NCI-H460 (cell line): ENCODE measurements around the gene FBXL14. TPM values are rescaled to one million over a fixed set of nuclear protein-coding genes. Genes with fewer than 3 reads are reported as not detected.
A peak's percentile ranks its signal among the peaks of the same experiment; 100 is the strongest.

ENCODE experiments used
- DNase-seq: peaks from one replicate; pipeline ENCODE4 v3.0.0-alpha.2; 2016; ENCODE audit warnings: low read depth; ENCODE audit errors: extremely low read depth
- total RNA-seq: library from RNA; depleted of rRNA; stranded (reverse); fragments of >200 nt; shearing (Covaris generic); gene quantifications from 2 replicates; pipeline ENCODE4 v1.2.3, GENCODE V29; 2014; rRNA removed

The FBXL14 gene
- total RNA-seq, 1 experiment from 2014 or later: 15.1 TPM

- peak; percentile 35 for DNase-seq
These were observed 75.5 kb downstream of the FBXL14 start for GRCh38 chr12:1518591-1519516.

GRCh38 chr12:1517734-1518525 lies 76.5 kb downstream of the FBXL14 start:
- DNase-seq: no peak

GRCh38 chr12:1517007-1517406 lies 77.4 kb downstream of the FBXL14 start:
- no peak for DNase-seq

Other genes with a start within 250 kb of the FBXL14 start
- gene WNT5B, start 34.6 kb upstream of the FBXL14 start, total RNA-seq: 3.3 and 7.6 TPM in 2 replicates
- 28.1 and 32.1 TPM in 2 replicates for gene ADIPOR2, start 96.5 kb upstream of the FBXL14 start, total RNA-seq
- not detected in 2 replicates for gene LRTM2, start 226.0 kb upstream of the FBXL14 start, total RNA-seq